Natural killer cell treated with Interleukin-12 subunit alpha and Interleukin-12 subunit beta and Interleukin-15 and Interleukin-18, amount 100 ng/mL, for 72 hours (primary cell): ENCODE results near the gene MMADHC. TPM values are rescaled to one million over a fixed set of nuclear protein-coding genes. Genes with fewer than 3 reads are reported as not detected.
A peak's percentile ranks its signal among the peaks of the same experiment; 100 is the strongest.

Experiments
- ATAC-seq, 2 donors: fragments of 150-1000 bp; cut with Tn5 transposase in 1 of 2; sonication (Bioruptor Pico), chemical (Tn5 transposase) in 1 of 2; 2 replicates each; pipeline ENCODE4 v1.10.0; 2021
- DNase-seq: peaks from one replicate; pipeline ENCODE4 v3.0.0; 2022; ENCODE audit warnings: low spot score
- H3K27ac Mint-ChIP-seq, 2 donors: 1 replicate in 1 of 2; 2 replicates in 1 of 2; pipeline ENCODE4 v1.8.0; 2022; ENCODE audit warnings: mixed read lengths in 2 of 2, mild to moderate bottlenecking in 1 of 2, moderate library complexity in 1 of 2
- H3K27me3 Mint-ChIP-seq, 2 donors: 1 replicate in 1 of 2; 2 replicates in 1 of 2; pipeline ENCODE4 v1.8.0; 2022; ENCODE audit warnings: mixed read lengths in 2 of 2
- H3K36me3 Mint-ChIP-seq: one replicate; pipeline ENCODE4 v1.8.0; 2022; ENCODE audit warnings: mixed read lengths
- H3K4me1 Mint-ChIP-seq, 2 donors: 1 replicate in 1 of 2; 2 replicates in 1 of 2; pipeline ENCODE4 v1.8.0; 2022; ENCODE audit warnings: low read depth in 2 of 2, mixed read lengths in 2 of 2, mild to moderate bottlenecking in 1 of 2
- H3K4me3 Mint-ChIP-seq: one replicate; pipeline ENCODE4 v1.8.0; 2022; ENCODE audit warnings: mixed read lengths
- H3K9me3 Mint-ChIP-seq: 2 replicates; pipeline ENCODE4 v1.8.0; 2022; ENCODE audit warnings: mixed read lengths
- total RNA-seq, 2 donors: library from RNA; stranded (reverse); gene quantifications; one replicate each; pipeline ENCODE4 v1.2.3, GENCODE V29; 2022

Gene MMADHC
- total RNA-seq, 2 donors from 2014 or later: 77.8 to 106 TPM

DNA sequence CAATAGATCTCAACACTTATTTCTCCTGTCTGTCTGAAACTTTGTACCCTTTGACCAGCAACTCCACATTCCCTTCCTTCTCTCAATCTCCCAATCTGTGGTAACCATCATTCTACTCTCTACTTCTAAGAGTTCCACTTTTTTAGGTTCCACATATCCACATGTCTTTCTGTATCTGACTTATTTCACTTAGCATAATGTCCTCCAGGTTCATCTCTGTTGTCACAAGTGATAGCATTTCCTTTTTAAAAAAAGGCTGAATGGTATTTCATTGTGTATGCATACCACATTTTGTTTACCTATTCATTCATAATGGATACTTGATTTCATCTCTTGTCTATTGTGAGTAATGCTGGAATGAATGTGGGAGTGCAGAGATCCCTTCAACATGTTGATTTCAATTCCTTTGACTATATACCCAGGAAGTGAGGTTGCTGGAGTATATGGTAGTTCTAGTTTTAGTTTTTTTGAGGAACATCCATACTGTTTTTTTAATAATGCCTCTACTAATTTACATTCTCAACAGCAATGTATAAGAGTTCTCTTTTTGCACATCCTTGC, 18.8 kb upstream of the MMADHC start:
- Mint-ChIP-seq H3K9me3 (no peaks in the 10 kb centered on the region), H3K36me3 (no peaks in the 10 kb centered on the region)
- no peak for ATAC-seq

DNA sequence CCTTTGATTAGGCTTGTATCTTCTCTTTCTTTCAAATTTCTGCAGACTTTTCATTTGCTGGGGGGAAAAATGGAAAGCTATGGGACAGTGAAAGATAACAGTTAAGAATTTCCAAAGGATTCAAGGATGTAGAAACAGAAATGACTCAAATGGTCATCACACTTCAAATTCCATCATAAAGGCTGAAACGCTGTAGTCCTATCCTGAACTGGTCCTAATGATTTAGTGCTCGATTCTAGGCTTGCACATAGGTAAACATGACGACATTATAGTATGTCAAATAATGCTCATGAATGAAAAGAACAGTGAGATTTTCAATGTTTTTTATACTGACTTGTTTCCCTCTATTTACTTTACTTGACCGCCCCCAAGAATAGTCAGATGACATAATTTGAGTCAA, 15.7 kb upstream of the MMADHC start:
- Mint-ChIP-seq H3K4me3 (no peak overlapping the region), H3K27ac (no peak overlapping the region), H3K27me3 (peaks cover 25 to 35% of the 10 kb centered on the region in 2 donors), H3K36me3 (no peaks in the 10 kb centered on the region), H3K4me1 (peaks cover 8 to 9% of the 10 kb centered on the region in 2 donors), H3K9me3 (no peaks in the 10 kb centered on the region)
- DNase-seq: no peak
- ATAC-seq: no peak

More for the DNA sequence above, 18.8 kb upstream of the MMADHC start:
- Mint-ChIP-seq H3K4me3 (no peak overlapping the region), H3K27ac (no peak overlapping the region), H3K4me1 (peaks cover 5% of the 10 kb centered on the region in 2 donors), H3K27me3 (peaks cover 29 to 40% of the 10 kb centered on the region in 2 donors)
- DNase-seq: no peak

DNA sequence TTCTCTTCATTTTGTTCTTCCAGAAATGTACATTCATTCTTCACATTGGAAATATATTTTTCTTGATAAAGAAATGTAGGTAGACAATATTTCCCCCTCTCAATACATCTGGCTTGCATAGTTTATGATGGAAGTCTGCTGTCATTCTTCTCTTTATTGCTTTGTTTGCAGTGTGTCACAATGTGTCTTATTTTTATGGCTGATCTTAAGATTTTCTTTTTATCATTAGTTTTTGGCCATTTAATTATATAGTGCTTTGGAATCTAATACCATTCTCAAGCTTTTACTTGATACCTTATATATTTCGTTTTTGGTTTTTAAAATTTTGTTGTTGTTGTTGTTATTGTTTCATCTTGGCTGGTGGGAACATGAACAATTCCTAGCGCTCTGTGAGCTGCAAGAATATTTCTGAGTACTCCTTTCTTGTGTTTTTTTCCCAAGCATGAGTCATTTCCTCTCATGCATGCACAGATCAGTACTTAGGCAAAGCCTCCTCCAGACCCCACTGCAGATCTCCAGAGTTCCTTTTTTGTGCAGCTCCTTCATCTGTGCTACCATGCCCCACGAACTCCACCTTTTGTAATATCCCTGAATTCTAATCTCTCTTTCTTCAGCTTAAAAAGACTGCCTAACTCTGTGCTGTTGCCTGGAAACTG, 13.7 kb upstream of the MMADHC start:
- DNase-seq: no peak
- Mint-ChIP-seq H3K27me3 (peaks cover 20 to 25% of the 10 kb centered on the region in 2 donors), H3K9me3 (no peaks in the 10 kb centered on the region), H3K36me3 (no peaks in the 10 kb centered on the region), H3K27ac (no peak overlapping the region), H3K4me1 (peaks cover 15% of the 10 kb centered on the region in 2 donors), H3K4me3 (no peak overlapping the region)
- ATAC-seq: no peak

DNA sequence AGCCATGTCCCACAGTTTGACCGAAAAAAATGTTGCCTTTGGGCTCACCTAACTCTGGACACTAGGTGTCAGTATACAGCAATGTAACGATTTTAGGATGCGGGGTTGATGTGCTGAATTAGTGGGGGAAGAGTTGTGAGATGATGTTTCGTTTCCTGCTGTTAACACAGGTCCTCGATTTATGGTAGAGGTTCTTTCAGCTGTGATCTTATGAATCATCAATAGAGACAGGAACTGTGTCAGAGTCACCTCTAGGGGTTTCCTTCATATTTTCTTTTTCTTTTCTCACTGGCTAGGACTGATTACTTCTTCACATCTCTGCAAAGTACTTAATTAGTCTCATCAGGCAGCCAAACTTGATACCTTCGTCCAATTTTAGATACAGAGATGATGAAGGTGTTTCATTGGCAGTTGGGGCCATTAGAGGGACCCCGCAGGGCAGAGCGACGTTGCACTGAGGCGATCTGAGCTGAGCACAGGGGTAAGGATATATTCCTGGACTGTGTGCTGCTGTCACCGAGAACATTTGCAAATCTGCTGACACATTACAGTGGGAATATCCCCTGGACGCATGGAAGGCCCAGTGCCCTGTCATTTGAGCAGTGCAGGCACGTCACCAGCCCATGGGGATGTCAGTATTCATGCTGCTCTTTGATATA, 10.2 kb upstream of the MMADHC start:
- Mint-ChIP-seq H3K4me3 (peak overlapping the region; percentile 15), H3K27me3 (peaks cover 14 to 16% of the 10 kb centered on the region in 2 donors), H3K27ac (peak overlapping the region; percentile 20 to 43), H3K4me1 (peaks cover 15% of the 10 kb centered on the region in 2 donors), H3K36me3 (no peaks in the 10 kb centered on the region), H3K9me3 (no peaks in the 10 kb centered on the region)
- ATAC-seq (peak; percentile 92 to 96), DNase-seq (peak; percentile 63)

DNA sequence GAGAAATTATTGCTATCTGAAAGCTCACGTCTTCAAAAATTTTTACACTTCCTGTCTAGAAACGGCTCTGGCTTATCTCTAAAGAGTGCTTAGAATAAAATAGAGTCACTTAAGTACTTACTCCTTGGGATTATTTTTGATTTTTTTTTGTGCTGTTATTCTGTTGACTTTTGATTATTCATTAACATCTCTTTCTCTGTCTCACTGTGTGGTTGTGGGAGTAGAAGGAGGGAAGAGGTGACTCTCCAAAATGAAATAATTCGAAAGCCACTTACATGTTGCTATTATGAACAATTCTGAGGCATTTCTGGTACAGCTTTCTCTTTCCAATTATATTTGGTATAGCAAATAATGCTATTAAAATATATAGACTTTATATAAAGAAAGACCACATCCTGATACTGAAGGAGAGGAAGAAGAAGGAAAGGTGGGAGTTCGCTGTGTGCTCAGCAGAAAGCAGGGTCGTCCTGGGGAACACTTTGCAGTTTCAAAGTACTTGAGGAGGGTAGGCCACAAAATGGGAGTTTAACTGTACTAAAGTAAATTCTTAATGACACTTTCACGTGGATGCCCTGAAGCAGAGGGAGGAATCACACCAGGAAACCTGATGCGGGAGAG, 9.6 kb upstream of the MMADHC start:
- no peaks in the 10 kb centered on the region for H3K9me3 Mint-ChIP-seq

DNA sequence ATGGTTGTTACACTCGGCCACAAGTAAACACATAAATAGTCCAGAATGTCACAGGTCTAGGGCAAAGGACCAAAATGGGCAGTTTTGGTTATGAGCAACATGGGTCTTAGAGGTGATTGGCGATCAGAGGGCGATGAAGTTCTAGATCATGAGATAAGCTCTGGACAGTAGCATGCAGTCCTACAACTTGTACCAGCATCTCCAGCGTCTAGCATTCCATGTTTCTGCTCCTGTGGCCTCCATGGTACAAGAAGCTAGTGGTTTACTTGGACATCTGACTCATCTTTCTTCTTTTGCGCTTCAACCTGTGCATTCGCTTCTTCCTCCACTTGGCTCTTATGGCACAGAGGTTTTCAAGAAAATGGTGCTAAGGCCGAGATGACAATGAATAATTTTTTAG, 8.9 kb upstream of the MMADHC start:
- ATAC-seq (no peak), DNase-seq (no peak)
- H3K9me3 Mint-ChIP-seq: no peaks in the 10 kb centered on the region
- peaks cover 14 to 27% of the 10 kb centered on the region in 2 donors for H3K27me3 Mint-ChIP-seq
- H3K27ac Mint-ChIP-seq: no peak overlapping the region
- no peak overlapping the region for H3K4me3 Mint-ChIP-seq
- peaks cover 11% of the 10 kb centered on the region in 2 donors for H3K4me1 Mint-ChIP-seq
- no peaks in the 10 kb centered on the region for H3K36me3 Mint-ChIP-seq

More for the DNA sequence above, 9.6 kb upstream of the MMADHC start:
- Mint-ChIP-seq H3K4me3 (peak overlapping the region; percentile 15), H3K27me3 (peaks cover 14 to 22% of the 10 kb centered on the region in 2 donors), H3K27ac (peak overlapping the region; percentile 20 to 43), H3K36me3 (no peaks in the 10 kb centered on the region), H3K4me1 (peaks cover 15% of the 10 kb centered on the region in 2 donors)
- ATAC-seq (peak in 1 of 2 donors; percentile 1), DNase-seq (no peak)

DNA sequence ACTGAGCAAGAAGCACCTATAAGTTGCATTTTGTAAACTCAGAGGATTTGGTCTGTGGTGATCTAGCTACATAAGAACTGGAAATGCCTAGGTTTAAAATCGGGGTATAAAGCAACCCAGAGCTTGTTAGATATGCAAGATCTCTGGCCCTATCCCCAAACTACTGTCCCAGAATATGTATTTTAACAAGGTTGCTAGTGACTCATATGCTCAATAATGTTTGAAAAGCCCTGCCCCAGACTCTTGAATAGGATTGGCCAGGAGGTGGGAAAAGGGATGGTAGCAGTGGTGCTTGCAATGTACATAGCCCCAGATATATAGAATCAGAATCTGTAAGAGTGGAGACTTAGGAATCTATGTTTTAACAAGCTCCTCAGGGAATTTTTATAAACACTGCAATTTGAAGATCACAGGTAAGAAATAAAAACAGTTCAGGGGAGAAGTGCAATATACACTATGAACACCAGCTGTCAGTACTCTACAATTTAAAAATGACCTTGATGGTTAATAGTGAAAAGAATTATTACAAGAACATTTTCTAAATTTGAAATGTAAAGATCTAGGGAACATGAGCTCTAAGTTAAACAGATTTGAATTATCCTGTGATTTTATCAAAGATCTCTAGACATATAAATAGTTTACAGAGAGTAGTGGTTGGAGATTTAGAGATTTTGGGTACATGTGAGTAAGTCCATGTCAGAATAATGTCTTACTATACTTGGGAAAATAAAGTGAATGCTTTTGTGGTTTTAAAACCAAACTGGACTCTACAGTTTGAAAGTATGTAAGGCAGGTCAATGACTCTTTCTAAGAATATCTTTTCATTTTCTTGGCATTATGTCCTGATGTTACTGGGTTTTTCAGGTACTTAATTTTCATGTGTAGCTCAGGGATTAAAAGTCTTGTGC, 7.7 kb upstream of the MMADHC start:
- H3K4me3 Mint-ChIP-seq: no peak overlapping the region
- ATAC-seq (no peak), DNase-seq (no peak)
- H3K36me3 Mint-ChIP-seq: no peaks in the 10 kb centered on the region
- H3K27ac Mint-ChIP-seq: no peak overlapping the region
- H3K27me3 Mint-ChIP-seq: peaks cover 18 to 26% of the 10 kb centered on the region in 2 donors
- H3K9me3 Mint-ChIP-seq: no peaks in the 10 kb centered on the region
- H3K4me1 Mint-ChIP-seq: peaks cover 6 to 7% of the 10 kb centered on the region in 2 donors

DNA sequence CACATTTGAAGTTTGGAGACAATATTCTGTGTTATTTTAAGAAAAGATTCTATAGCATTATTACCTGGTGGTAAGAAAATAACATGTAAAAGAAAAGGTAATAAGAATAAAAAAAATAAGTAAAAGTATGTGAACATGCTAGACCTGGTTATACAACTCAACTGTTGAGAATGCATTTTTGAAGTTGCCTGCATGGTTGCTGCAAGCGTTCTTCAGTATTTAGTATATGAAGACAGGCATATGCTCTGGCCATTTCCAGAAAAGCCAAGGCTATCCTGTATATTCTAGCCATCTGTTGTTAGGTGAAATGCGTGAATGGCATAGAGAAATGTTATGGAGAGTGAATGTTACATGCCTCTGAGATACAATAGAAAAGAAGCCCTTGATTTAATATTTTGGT, 6.8 kb upstream of the MMADHC start:
- H3K36me3 Mint-ChIP-seq: no peaks in the 10 kb centered on the region
- no peak for DNase-seq
- ATAC-seq: no peak
- no peak overlapping the region for H3K27ac Mint-ChIP-seq
- no peaks in the 10 kb centered on the region for H3K9me3 Mint-ChIP-seq
- H3K4me1 Mint-ChIP-seq: peaks cover 6 to 7% of the 10 kb centered on the region in 2 donors
- H3K4me3 Mint-ChIP-seq: no peak overlapping the region
- H3K27me3 Mint-ChIP-seq: peaks cover 21 to 32% of the 10 kb centered on the region in 2 donors

DNA sequence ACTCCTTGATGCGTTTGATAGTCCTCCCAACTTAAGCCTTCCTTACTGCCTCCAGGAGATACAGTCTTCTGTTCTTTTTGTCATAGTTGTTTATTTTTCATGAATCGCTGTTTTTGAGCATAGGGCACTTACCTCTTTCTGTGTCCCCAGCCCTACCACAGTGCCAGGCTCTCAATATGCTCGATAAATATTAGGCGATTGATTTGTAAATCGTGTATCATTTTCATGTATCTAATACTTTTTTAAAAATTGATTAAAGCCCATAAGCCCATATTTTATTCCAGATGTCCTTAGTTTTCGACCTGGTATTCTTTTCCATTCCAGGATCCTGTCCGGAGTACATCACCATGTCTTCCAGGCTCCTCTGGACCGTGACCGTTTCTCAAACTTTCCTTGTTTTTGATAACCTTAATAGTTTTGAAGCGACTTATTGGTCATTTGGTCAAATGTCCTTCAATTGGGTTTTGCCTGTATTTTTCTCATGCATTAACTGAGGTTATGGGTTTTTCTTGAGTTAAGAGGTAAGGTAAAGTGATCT, 444 bp upstream of the MMADHC start:
- Mint-ChIP-seq H3K27me3 (peaks cover 16 to 34% of the 10 kb centered on the region in 2 donors), H3K27ac (peak overlapping the region; percentile 99 to 100), H3K4me3 (peak overlapping the region; percentile 100), H3K9me3 (no peaks in the 10 kb centered on the region), H3K4me1 (peaks cover 28 to 33% of the 10 kb centered on the region in 2 donors), H3K36me3 (peaks cover 14% of the 10 kb centered on the region)
- DNase-seq: no peak
- no peak for ATAC-seq

DNA sequence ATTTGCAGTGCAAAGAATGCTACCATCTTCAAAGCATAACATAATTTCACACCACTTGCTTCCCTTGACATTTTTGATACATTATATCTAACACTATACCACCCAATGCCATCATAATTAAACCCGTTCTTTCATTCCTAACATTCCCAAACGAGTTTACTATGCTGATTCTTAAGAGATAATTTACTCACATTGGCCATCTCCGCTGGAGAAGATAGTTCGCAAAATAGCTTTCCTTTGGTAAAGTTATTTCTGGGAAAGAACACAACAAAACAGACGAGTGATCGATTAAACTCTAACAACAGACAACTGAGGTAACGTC, 716 bp downstream of the MMADHC start:
- peaks cover 33 to 42% of the 10 kb centered on the region in 2 donors for H3K4me1 Mint-ChIP-seq
- H3K27me3 Mint-ChIP-seq: peaks cover 13 to 23% of the 10 kb centered on the region in 2 donors
- peak overlapping the region; percentile 99 to 100 for H3K27ac Mint-ChIP-seq
- no peaks in the 10 kb centered on the region for H3K9me3 Mint-ChIP-seq
- DNase-seq (no peak), ATAC-seq (no peak)
- peaks cover 15% of the 10 kb centered on the region for H3K36me3 Mint-ChIP-seq
- peak overlapping the region; percentile 100 for H3K4me3 Mint-ChIP-seq

DNA sequence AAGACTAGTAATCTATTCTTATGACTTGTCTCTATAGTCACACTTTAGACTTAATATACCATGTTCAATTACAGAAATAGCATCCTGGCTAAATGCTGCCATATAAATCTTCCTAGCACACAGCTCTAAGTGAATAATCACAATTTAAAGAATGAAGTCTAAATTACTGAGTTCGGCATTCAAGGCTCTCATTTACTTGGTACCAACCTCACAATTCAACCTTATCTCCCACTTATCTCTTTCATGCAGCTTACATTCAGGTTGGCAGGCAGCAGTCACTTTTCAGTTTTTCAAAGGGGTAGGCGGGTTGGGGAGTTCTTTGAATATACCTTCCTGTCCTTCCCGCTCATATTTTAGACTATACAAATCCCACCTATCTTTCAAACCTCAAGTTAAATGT, 1.5 kb downstream of the MMADHC start:
- no peak for ATAC-seq
- Mint-ChIP-seq H3K4me3 (peak overlapping the region; percentile 100), H3K4me1 (peaks cover 37 to 48% of the 10 kb centered on the region in 2 donors), H3K36me3 (peaks cover 21% of the 10 kb centered on the region), H3K27me3 (peaks cover 8 to 15% of the 10 kb centered on the region in 2 donors), H3K9me3 (no peaks in the 10 kb centered on the region), H3K27ac (peak overlapping the region; percentile 99 to 100)
- no peak for DNase-seq

DNA sequence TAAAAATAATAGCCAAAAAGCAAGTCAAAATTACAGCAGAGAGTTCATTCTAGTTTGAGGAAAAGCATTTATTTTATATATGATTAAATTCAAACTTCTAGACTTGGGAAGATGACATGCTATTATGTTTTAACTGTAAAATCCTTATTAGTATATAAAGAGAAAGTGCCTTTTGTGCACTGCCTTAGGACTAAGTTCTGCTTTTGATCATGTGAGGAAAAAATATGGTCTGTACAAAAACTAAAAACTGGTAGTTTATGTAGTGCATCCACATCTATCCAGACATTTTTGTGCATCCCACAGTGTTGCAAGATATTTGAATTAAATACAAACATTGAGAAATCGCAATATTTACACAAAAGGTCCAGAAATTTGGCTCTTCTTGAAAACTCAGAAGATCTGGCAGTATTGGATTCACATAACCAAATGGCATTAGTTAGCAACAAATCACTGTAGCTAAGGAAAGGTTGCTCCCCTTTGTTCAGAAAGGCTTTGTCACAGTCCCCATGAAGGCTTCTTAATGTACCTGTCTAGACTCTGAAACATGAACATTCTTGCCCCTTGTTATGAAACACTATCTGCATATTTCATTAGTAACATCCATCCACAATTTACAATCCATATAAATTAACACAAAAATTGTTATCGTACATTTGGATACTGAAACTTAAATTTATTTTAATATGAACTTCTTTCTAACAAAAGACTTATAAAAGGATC, 2.2 kb downstream of the MMADHC start:
- H3K4me3 Mint-ChIP-seq: peak overlapping the region; percentile 100
- peaks cover 6 to 12% of the 10 kb centered on the region in 2 donors for H3K27me3 Mint-ChIP-seq
- H3K36me3 Mint-ChIP-seq: peaks cover 21% of the 10 kb centered on the region
- no peak for ATAC-seq
- DNase-seq: no peak
- peak overlapping the region; percentile 99 to 100 for H3K27ac Mint-ChIP-seq
- H3K4me1 Mint-ChIP-seq: peaks cover 39 to 48% of the 10 kb centered on the region in 2 donors
- H3K9me3 Mint-ChIP-seq: no peaks in the 10 kb centered on the region
